ENCODE results near the gene SEC31A.

SEC31A gene

GRCh38 chr4:82792912-82793649, 97.9 kb downstream of the SEC31A start:
- no peak for DNase-seq (ENCODE audit: low spot score)

GRCh38 chr4:82791179-82791578, 99.8 kb downstream of the SEC31A start:
- no peak for DNase-seq (ENCODE audit: low spot score)

DNA sequence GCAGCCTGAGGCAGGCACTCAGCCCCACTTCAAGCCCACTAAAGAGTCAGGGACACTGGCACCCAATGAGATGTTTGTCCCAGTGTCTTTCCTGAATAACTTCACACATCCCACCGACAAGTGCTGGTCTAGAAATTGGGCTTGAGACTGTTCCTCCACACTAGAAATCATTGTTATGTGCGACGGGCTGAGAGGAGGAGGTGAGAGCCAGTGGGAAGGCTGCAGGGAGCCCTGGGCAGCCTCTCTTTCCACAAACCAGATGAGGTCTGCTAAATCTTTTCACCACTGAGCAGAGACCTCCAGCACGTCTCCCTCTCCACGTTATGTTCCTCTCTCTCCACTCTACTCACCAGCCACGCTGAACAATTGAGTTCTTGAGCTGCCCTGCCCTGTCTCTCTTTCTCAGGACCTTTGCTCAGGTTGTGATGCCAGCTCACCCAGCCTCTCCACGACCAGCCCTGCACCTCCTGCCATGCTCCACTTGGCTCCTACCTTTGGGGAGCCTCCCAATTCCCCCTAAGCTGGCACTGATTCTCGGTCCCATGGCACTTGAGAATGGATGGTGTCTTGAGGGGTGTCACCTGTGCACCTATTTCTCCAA, 100.8 kb downstream of the SEC31A start:
- DNase-seq (ENCODE audit: low spot score): no peak

DNA sequence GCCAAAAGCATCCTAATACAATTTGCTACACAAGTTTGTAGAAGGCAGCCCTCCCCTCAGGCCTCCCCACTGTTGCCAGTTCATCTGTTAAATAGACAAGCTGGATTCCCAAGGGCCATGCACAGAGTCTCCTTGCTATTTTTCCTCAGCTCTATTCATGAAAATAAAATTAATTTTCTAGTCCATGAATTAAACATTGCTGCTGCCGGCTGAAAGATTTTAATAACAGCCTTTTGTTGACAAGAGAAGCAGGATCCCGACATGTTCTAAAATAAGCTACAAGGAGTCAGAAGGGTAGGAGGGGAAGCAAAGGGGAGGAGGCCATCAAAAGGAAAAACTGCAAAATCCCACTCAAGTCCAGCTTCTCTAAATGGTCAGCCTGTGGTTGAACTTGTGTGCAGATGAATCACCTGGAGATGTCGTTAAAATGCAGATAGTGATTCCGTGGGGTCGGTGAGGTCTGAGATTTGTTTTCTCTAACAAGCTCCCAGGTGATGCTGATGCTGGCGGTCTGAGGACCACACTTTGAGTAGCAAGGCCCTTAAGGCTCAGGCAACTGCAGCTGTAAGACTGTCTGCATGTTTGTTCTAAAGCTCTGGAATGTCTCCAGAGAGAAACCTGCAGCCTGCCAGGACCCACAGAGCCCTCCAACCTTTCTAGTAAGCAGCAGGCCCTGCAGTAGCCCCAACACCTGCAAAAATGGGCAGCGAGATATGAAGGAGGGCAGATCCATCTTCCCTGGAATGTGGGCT, 101.8 kb downstream of the SEC31A start:
- no peak for DNase-seq (ENCODE audit: low spot score)

DNA sequence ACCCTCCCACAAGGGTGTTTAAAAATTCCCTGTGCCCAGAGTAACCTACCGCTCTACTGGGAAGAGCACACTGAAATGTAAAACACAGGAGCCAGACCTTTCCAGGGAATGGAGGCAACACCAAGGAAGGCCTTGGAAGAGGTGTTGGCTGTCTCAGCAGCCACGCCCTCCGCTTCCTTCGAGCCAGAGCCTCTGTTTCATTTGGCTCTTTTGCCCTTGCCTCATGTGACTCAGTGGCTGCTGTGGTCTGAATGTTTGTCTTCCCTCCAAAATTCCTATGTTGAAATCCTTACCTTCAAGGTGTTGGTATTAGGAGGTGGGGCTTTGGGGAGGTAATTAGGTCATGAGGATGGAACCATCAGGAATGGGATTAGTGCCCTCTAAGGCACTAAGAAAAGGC, 103.6 kb downstream of the SEC31A start:
- no peak for DNase-seq (ENCODE audit: low spot score)

- no peak for DNase-seq (ENCODE audit: low spot score)
Measured at GRCh38 chr4:82786828-82787227, 104.1 kb downstream of the SEC31A start.

DNA sequence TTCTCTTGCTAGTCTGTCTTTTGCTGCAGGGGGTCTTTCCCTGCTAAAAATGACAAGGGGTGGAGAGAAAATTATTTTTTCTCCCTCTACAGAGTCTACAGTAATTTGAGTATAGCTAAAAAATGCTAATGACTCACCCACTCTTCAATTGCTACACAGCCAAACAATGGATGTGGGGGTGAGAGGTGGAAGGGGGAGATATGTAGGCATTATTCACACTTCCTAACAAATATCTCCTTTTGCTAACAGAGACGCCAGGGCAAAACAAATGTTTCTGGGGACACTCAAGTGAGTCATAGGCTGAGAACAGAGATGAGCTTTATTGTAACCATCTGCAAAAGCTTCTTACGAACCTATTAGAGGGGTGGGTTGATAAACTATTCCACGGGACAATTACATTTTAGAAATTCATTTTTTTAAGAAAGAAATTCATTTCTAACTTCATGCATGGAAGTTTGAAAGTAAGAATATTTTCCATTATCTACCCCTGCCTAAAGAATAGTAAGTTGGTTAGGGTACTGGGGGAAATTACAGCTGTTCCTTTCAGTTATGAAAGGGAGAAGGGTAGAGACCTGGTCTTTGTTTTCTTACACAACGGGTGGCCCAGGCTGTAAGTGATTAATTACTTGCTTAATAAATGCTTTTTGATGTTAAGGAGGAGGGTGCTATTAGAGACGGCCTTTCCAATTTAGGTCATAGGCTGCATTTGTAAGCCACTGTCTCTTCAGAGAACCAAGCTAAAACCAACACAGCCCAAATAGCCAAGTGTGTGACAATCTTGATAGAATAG, 105.1 kb downstream of the SEC31A start:
- no peak for DNase-seq (ENCODE audit: low spot score)

- no peak for DNase-seq (ENCODE audit: low spot score)
Measured at GRCh38 chr4:82784681-82785610, 106.0 kb downstream of the SEC31A start.

DNA sequence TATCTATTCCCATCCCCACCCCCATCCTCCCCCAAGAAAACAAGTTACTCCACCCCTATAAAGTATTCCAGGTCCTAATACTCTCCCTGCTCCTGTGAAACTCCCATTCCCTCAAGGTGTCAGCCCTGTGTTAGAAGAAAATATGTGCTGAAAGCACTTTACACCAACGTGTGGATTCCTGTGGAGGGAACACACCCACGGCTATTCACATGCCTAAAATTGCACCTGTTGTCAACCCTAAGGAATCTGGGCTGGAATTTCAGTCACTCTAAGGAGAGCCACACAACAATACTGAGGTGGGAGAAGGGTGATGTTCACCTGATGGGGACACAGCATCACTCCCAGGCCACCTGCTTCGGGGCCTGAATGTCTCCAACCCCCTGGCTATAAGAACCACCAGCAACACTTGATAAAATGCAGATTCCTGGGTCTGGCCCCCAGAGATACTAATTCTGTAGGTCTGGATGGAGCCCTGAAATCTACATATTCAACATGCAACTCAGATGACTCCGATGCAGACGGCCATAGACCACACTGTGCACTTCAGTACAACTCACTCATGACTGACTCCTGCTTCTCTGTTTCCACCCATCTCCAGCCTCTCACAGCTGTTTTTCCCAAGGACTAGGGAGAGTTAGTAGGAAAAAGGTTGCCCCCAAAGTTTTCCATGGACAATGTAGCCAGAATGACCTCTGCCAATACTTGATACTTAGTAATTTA, 108.2 kb downstream of the SEC31A start:
- DNase-seq (ENCODE audit: low spot score): no peak

DNA sequence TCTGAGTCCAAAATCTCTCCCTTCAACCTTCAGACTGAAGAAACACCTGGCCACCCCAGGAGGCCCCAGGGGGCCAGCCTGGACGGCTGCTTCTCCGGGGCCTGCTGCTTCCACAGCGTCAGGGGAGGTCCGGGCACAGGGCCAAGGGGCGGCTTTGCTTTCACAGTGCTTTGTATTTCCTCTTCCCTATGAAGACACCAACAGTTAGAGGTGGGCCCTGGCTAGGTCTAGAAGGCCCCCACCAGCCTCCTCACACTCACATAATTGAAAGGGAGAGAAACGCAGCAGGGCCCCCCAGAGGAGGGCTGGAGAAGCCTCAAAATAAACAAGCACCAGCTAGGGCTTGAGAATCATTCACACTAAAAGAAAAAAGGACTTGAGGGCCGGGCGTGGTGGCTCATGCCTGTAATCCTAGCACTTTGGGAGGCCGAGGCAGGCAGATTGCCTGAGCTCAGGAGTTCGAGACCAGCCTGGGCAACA, 110.2 kb downstream of the SEC31A start:
- DNase-seq (ENCODE audit: low spot score): no peak

DNA sequence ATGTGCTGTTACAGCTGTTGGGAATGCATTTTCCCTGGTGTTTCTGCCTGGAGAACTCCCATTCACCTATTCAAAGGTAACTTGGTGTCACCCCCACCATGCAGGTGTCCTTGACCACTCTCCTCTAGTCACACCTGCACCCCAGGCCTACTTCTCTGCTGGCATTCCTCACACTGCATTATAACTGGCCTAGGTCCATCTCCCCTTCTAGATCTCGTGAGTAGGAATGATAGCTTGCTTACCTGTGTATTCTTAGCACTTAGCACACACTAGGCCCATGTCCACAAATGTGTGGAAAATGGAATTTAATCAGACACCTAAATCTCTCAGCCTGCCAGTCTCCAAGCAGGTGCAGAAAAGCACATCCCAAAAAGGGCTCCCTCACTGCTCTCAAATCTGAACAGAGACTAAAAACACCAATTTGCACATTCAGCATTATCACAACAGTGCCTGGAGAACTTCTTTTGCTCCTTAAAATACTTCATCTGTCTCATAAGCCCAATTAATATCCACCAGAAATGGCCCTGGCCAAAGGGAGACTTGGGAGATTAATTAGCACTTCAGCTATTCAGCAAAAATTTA, 110.7 kb downstream of the SEC31A start:
- DNase-seq (ENCODE audit: low spot score): no peak

GRCh38 chr4:82779032-82779431, 111.9 kb downstream of the SEC31A start:
- no peak for DNase-seq (ENCODE audit: low spot score)

GRCh38 chr4:82777857-82778525, 113.0 kb downstream of the SEC31A start:
- DNase-seq (ENCODE audit: low spot score): no peak

GRCh38 chr4:82776925-82777542, 113.9 kb downstream of the SEC31A start:
- no peak for DNase-seq (ENCODE audit: low spot score)

DNA sequence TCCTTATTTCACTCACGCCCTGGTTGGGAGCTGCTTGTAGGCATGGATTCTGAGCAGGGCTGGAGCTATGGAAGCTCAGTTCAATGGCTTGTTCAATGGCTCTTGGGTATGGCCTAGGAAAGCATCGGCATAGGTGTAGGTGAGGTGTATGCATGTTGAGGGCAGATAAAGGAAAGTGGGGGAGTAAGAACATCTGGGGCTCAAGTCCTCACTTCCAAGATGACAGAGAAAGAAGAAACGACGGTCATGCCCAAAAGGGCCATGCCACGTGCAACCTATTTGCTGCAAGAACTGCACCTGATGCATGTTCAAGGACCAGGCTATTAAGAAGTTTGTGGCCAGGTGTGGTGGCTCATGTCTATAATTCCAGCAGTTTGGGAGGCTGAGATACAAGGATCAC, 115.7 kb downstream of the SEC31A start:
- no peak for DNase-seq (ENCODE audit: low spot score)

GRCh38 chr4:82774711-82775171, 116.2 kb downstream of the SEC31A start:
- no peak for DNase-seq (ENCODE audit: low spot score)

- DNase-seq (ENCODE audit: low spot score): no peak
Measured at GRCh38 chr4:82773057-82773456, 117.9 kb downstream of the SEC31A start.

DNA sequence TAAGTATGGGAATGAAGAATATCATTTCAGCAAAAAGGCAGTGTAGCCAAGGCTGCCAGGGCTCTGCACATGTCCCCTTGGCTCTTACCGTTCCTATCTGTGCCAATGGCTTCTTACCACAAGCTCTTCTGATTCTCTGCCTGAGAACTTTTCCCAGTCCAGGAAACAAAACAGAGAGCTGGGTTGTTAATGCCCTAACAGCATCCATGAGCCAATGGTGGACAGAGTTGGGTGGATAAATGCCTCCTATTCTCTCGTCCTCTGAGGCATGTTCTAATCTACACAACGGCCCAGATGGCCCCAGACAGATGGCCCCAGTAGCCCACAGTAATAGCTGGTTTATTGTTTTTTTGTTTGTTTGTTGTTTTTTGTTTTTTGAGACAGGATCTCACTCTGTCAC, 120.3 kb downstream of the SEC31A start:
- no peak for DNase-seq (ENCODE audit: low spot score)

All from hematopoietic multipotent progenitor cell treated with erythropoietin and hydrocortisone succinate and interleukin-3 and kit ligand, for 17 days (in vitro differentiated cells).